Cardiac muscle cell (in vitro differentiated cells and primary cell): Measurements from ENCODE around the gene ITGB1BP1. TPM values are rescaled to one million over a fixed set of nuclear protein-coding genes. Genes with fewer than 3 reads are reported as not detected.

Experiments used
- DNase-seq, 2 donors: peaks; one replicate each; pipeline versions ENCODE4 v3.0.0 to v3.0.0-alpha.2; 2010 to 2017; ENCODE audit warnings: low read depth in 1 of 2, low spot score in 1 of 2
- H3K27ac ChIP-seq: fragments of 200-600 bp; sonication (generic); 2 replicates; pipeline ENCODE4 v1.5.1; 2016
- H3K27me3 ChIP-seq: fragments of 200-600 bp; sonication (generic); 2 replicates; pipeline ENCODE4 v1.6.0; 2016; ENCODE audit warnings: control low read depth
- H3K36me3 ChIP-seq: fragments of 200-600 bp; sonication (generic); 2 replicates; pipeline ENCODE4 v1.5.1; 2016; ENCODE audit warnings: control low read depth
- H3K4me1 ChIP-seq: fragments of 200-600 bp; sonication (generic); 2 replicates; pipeline ENCODE4 v1.8.1; 2017; ENCODE audit warnings: low read depth, mild to moderate bottlenecking, mixed run types
- H3K4me3 ChIP-seq: fragments of 200-600 bp; sonication (generic); 2 replicates; pipeline ENCODE4 v1.5.1; 2016; ENCODE audit warnings: mild to moderate bottlenecking
- H3K9me3 ChIP-seq: fragments of 200-600 bp; sonication (generic); 2 replicates; pipeline ENCODE4 v1.5.1; 2017; ENCODE audit warnings: low read depth, mild to moderate bottlenecking, control low read depth
- CTCF ChIP-seq: IDR thresholded peaks from 2 replicates; pipeline ENCODE4 v1.5.1; 2012; ENCODE audit warnings: low read depth, mild to moderate bottlenecking, low read length
- polyA plus RNA-seq: library from polyadenylated mRNA; unstranded; fragments of >200 nt; fragmentation: Nextera tagmentation; extraction: Ambion mirVana; gene quantifications from 2 replicates; pipeline ENCODE4 v1.2.1, GENCODE V29; 2016
- total RNA-seq: library from RNA; depleted of rRNA; stranded (reverse); fragments of >200 nt; gene quantifications from 2 replicates; pipeline ENCODE4 v1.2.3, GENCODE V29; 2016

The ITGB1BP1 gene
- total and polyA plus RNA-seq, 2 experiments from 2014 or later, result 30.9 to 138 TPM

GRCh38 chr2:9418746-9419145 is 4.6 kb downstream of the ITGB1BP1 start:
- TF ChIP-seq CTCF, result no peak
- no peak for DNase-seq

GRCh38 chr2:9417725-9418124 is 5.6 kb downstream of the ITGB1BP1 start:
- TF ChIP-seq CTCF, result no peak
- H3K4me3 ChIP-seq, result no peak overlapping the region

More at GRCh38 chr2:9418746-9419145, 4.6 kb downstream of the ITGB1BP1 start:
- no peak overlapping the region for H3K4me3 ChIP-seq
- H3K9me3 ChIP-seq, result no peaks in the 10 kb centered on the region
- no peaks in the 10 kb centered on the region for H3K36me3 ChIP-seq
- no peak overlapping the region for H3K27ac ChIP-seq
- H3K4me1 ChIP-seq, result peaks cover 15% of the 10 kb centered on the region
- H3K27me3 ChIP-seq, result no peaks in the 10 kb centered on the region

GRCh38 chr2:9416962-9417316 is 6.4 kb downstream of the ITGB1BP1 start:
- Histone ChIP-seq H3K27me3 (no peaks in the 10 kb centered on the region), H3K36me3 (no peaks in the 10 kb centered on the region), H3K27ac (no peak overlapping the region), H3K9me3 (no peaks in the 10 kb centered on the region), H3K4me3 (no peak overlapping the region), H3K4me1 (peaks cover 9% of the 10 kb centered on the region)
- no peak for TF ChIP-seq CTCF
- no peak for DNase-seq

More at GRCh38 chr2:9417725-9418124, 5.6 kb downstream of the ITGB1BP1 start:
- H3K27me3 ChIP-seq, result no peaks in the 10 kb centered on the region
- H3K36me3 ChIP-seq, result no peaks in the 10 kb centered on the region
- no peak for DNase-seq
- H3K4me1 ChIP-seq, result peaks cover 15% of the 10 kb centered on the region
- no peaks in the 10 kb centered on the region for H3K9me3 ChIP-seq
- no peak overlapping the region for H3K27ac ChIP-seq

GRCh38 chr2:9416267-9416961 is 6.9 kb downstream of the ITGB1BP1 start:
- no peaks in the 10 kb centered on the region for H3K27me3 ChIP-seq
- H3K4me3 ChIP-seq, result no peak overlapping the region
- H3K36me3 ChIP-seq, result no peaks in the 10 kb centered on the region
- H3K4me1 ChIP-seq, result peaks cover 9% of the 10 kb centered on the region
- no peak for TF ChIP-seq CTCF
- no peaks in the 10 kb centered on the region for H3K9me3 ChIP-seq
- H3K27ac ChIP-seq, result no peak overlapping the region
- no peak for DNase-seq

GRCh38 chr2:9415516-9416169 is 7.7 kb downstream of the ITGB1BP1 start:
- Histone ChIP-seq H3K4me1 (peaks cover 8% of the 10 kb centered on the region), H3K36me3 (no peaks in the 10 kb centered on the region), H3K9me3 (no peaks in the 10 kb centered on the region), H3K27ac (no peak overlapping the region), H3K27me3 (no peaks in the 10 kb centered on the region), H3K4me3 (no peak overlapping the region)
- TF ChIP-seq CTCF, result no peak
- no peak for DNase-seq
